DLD1 (cell line): ENCODE measurements around the gene HS6ST2.

ENCODE experiments used
- in situ Hi-C: cut with HindIII; loops from 2 replicates; pipeline ENCODE4 v1.10.0; 2017; ENCODE audit warnings: low sequenced_read_pairs

The HS6ST2 gene

GRCh38 chrX:132745593-132745992 is 212.8 kb downstream of the HS6ST2 start:
- in situ Hi-C loops = no loop called here

- in situ Hi-C loops = no loop called here
These were observed 214.0 kb downstream of the HS6ST2 start for GRCh38 chrX:132744470-132744869.

- in situ Hi-C loops = no loop called here
These were observed 215.3 kb downstream of the HS6ST2 start for GRCh38 chrX:132743086-132743485.

GRCh38 chrX:132742246-132742645 is 216.2 kb downstream of the HS6ST2 start:
- in situ Hi-C loops = no loop called here

- in situ Hi-C loops = no loop called here
These were observed 216.7 kb downstream of the HS6ST2 start for GRCh38 chrX:132741689-132742088.

GRCh38 chrX:132740316-132741123 is 217.9 kb downstream of the HS6ST2 start:
- in situ Hi-C loops = no loop called here

- in situ Hi-C loops = no loop called here
These were observed 219.5 kb downstream of the HS6ST2 start for GRCh38 chrX:132738951-132739350.

- in situ Hi-C loops = no loop called here
These were observed 220.7 kb downstream of the HS6ST2 start for GRCh38 chrX:132737743-132738142.

GRCh38 chrX:132732236-132732635 is 226.2 kb downstream of the HS6ST2 start:
- in situ Hi-C loops = no loop called here

GRCh38 chrX:132730726-132731125 is 227.7 kb downstream of the HS6ST2 start:
- in situ Hi-C loops = no loop called here

- in situ Hi-C loops = no loop called here
These were observed 228.2 kb downstream of the HS6ST2 start for GRCh38 chrX:132730266-132730665.

- in situ Hi-C loops = no loop called here
These were observed 230.1 kb downstream of the HS6ST2 start for GRCh38 chrX:132728296-132728695.

- in situ Hi-C loops = no loop called here
These were observed 239.9 kb downstream of the HS6ST2 start for GRCh38 chrX:132718431-132718958.

GRCh38 chrX:132716006-132716405 is 242.4 kb downstream of the HS6ST2 start:
- in situ Hi-C loops = no loop called here

- in situ Hi-C loops = no loop called here
These were observed 243.5 kb downstream of the HS6ST2 start for GRCh38 chrX:132714913-132715312.

- in situ Hi-C loops = no loop called here
These were observed 246.1 kb downstream of the HS6ST2 start for GRCh38 chrX:132712350-132712749.

- in situ Hi-C loops = no loop called here
These were observed 247.7 kb downstream of the HS6ST2 start for GRCh38 chrX:132710656-132711155.

- in situ Hi-C loops = no loop called here
These were observed 249.9 kb downstream of the HS6ST2 start for GRCh38 chrX:132708529-132708928.

- in situ Hi-C loops = no loop called here
These were observed 253.7 kb downstream of the HS6ST2 start for GRCh38 chrX:132704769-132705168.

GRCh38 chrX:132694382-132694781 is 264.0 kb downstream of the HS6ST2 start:
- in situ Hi-C loops = no loop called here

GRCh38 chrX:132692526-132692925 is 265.9 kb downstream of the HS6ST2 start:
- in situ Hi-C loops = no loop called here

GRCh38 chrX:132692066-132692465 is 266.4 kb downstream of the HS6ST2 start:
- in situ Hi-C loops = no loop called here
